HEK293T (cell line): ENCODE results near the gene CAPS.
A peak's percentile ranks its signal among the peaks of the same experiment; 100 is the strongest.

Experiments used
- CTCF ChIA-PET: fragments of 350-600 bp; formaldehyde crosslinking; extraction: SDS; loops from one replicate; lab custom pipeline; 2021; ENCODE audit warnings: antibody characterized with exemption, inconsistent platforms; lab: Yijun Ruan, JAX
- POLR2A ChIA-PET: fragments of 350-600 bp; formaldehyde crosslinking; extraction: SDS; loops from one replicate; lab custom pipeline; 2020; ENCODE audit warnings: antibody characterized with exemption, inconsistent platforms; lab: Yijun Ruan, JAX
- DNase-seq: peaks from one replicate; pipeline ENCODE4 v3.0.0; 2012; ENCODE audit warnings: mixed read lengths; ENCODE audit errors: extremely low spot score
- ARNT ChIP-seq: fragments of 450-650 bp; IDR thresholded peaks from 2 replicates; pipeline ENCODE4 v1.6.1; 2017; ENCODE audit warnings: mild to moderate bottlenecking
- BHLHE40 ChIP-seq: fragments of 450-650 bp; IDR thresholded peaks from 2 replicates; pipeline ENCODE4 v1.6.1; 2016; ENCODE audit warnings: mild to moderate bottlenecking, moderate library complexity, borderline replicate concordance
- CTBP1 ChIP-seq: fragments of 450-650 bp; IDR thresholded peaks from 2 replicates; pipeline ENCODE4 v1.6.1; 2016; ENCODE audit warnings: borderline replicate concordance
- ELF4 ChIP-seq: fragments of 450-650 bp; IDR thresholded peaks from 2 replicates; pipeline ENCODE4 v1.6.1; 2017; ENCODE audit warnings: antibody characterized with exemption
- FOXA1 ChIP-seq: fragments of 450-650 bp; IDR thresholded peaks from 2 replicates; pipeline ENCODE4 v1.6.1; 2016; ENCODE audit warnings: mild to moderate bottlenecking
- FOXK2 ChIP-seq: fragments of 450-650 bp; IDR thresholded peaks from 2 replicates; pipeline ENCODE4 v1.6.1; 2016; ENCODE audit warnings: mild to moderate bottlenecking
- FOXM1 ChIP-seq: fragments of 450-650 bp; IDR thresholded peaks from 2 replicates; pipeline ENCODE4 v1.6.1; 2017; ENCODE audit warnings: mild to moderate bottlenecking, borderline replicate concordance
- HDGF ChIP-seq: fragments of 450-650 bp; IDR thresholded peaks from 2 replicates; pipeline ENCODE4 v1.6.1; 2017; ENCODE audit warnings: antibody characterized with exemption, borderline replicate concordance
- L3MBTL2 ChIP-seq: fragments of 450-650 bp; conservative IDR thresholded peaks from 2 replicates; pipeline ENCODE4 v1.6.1; 2016; ENCODE audit warnings: mild to moderate bottlenecking
- LEF1 ChIP-seq: fragments of 450-650 bp; IDR thresholded peaks from 2 replicates; pipeline ENCODE4 v1.6.1; 2017; ENCODE audit warnings: mild to moderate bottlenecking, borderline replicate concordance
- NFRKB ChIP-seq: fragments of 450-650 bp; IDR thresholded peaks from 2 replicates; pipeline ENCODE4 v1.6.1; 2016; ENCODE audit warnings: mild to moderate bottlenecking, moderate library complexity
- SP1 ChIP-seq: fragments of 450-650 bp; IDR thresholded peaks from 2 replicates; pipeline ENCODE4 v1.6.1; 2017
- SUZ12 ChIP-seq: fragments of 450-650 bp; IDR thresholded peaks from 2 replicates; pipeline ENCODE4 v1.6.1; 2016; ENCODE audit warnings: mild to moderate bottlenecking
- TARDBP ChIP-seq: fragments of 450-650 bp; IDR thresholded peaks from 2 replicates; pipeline ENCODE4 v1.6.1; 2016
- ZNF384 ChIP-seq: fragments of 450-650 bp; IDR thresholded peaks from 2 replicates; pipeline ENCODE4 v1.6.1; 2016
- TF ChIP-seq, protein P1 (sequence below): fragments of 450-650 bp; IDR thresholded peaks from 2 replicates; pipeline ENCODE4 v1.6.1; 2016

The CAPS gene

GRCh38 chr19:5899728-5900526 is 14.1 kb upstream of the CAPS start:
- ChIA-PET POLR2A (no interaction called here), CTCF (interaction anchor here (0.7 to 1.0 kb wide), 2 partner anchors 68 to 592 kb away, joined by 3 read pairs; no protein-coding TSS in a partner anchor)
- no peak for DNase-seq

GRCh38 chr19:5900976-5901375 is 13.1 kb upstream of the CAPS start:
- CTCF ChIA-PET: interaction anchor here (1.0 kb wide), 1 partner anchor 67 kb away, joined by 3 read pairs; no protein-coding TSS in a partner anchor
- DNase-seq: no peak
- POLR2A ChIA-PET: no interaction called here
- TF ChIP-seq HDGF: no peak
- TF ChIP-seq FOXK2: no peak
- TF ChIP-seq L3MBTL2: no peak
- TF ChIP-seq NFRKB: no peak
- TF ChIP-seq FOXM1: no peak
- TF ChIP-seq FOXA1: no peak
- no peak for TF ChIP-seq SUZ12
- TF ChIP-seq ARNT: no peak

More at GRCh38 chr19:5899728-5900526, 14.1 kb upstream of the CAPS start:
- TF ChIP-seq HDGF (no peak), ARNT (no peak), SUZ12 (no peak), ELF4 (no peak), CTBP1 (no peak), SP1 (no peak), FOXK2 (no peak), FOXM1 (no peak)
- TF ChIP-seq, protein P1, sequence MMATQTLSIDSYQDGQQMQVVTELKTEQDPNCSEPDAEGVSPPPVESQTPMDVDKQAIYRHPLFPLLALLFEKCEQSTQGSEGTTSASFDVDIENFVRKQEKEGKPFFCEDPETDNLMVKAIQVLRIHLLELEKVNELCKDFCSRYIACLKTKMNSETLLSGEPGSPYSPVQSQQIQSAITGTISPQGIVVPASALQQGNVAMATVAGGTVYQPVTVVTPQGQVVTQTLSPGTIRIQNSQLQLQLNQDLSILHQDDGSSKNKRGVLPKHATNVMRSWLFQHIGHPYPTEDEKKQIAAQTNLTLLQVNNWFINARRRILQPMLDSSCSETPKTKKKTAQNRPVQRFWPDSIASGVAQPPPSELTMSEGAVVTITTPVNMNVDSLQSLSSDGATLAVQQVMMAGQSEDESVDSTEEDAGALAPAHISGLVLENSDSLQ: no peak

DNA sequence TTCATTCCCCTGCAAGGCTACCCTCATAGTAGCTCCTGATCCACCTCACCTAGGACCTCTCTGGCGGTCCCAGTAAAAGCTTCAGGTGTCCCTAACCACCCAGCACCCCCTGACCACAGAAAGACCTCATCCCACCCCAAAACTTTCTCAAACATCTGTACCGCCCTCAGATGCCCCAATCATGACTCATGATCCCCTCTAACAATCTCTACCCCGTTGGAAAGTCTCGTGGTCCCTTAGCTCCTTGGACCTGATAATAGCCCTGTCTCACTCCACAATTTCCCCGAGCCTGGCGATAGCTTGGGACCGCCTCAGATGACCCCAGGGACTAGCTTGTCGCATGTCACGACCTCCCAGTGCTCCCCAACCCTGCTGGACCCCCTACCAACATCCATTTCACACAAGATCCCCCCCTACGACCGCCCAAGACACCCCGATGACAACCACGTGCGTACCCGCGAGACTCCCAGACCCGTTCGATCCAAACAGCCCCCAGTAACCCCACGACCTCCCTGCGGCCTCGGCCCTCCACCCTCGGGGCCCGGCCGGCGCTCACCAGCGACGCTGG is 10.9 kb upstream of the CAPS start:
- no peak for TF ChIP-seq TARDBP
- TF ChIP-seq SP1: no peak
- TF ChIP-seq CTBP1: no peak
- no peak for TF ChIP-seq ARNT
- TF ChIP-seq ELF4: no peak
- TF ChIP-seq FOXA1: no peak
- TF ChIP-seq FOXM1: no peak
- no peak for TF ChIP-seq SUZ12
- TF ChIP-seq, protein P1: no peak
- TF ChIP-seq ZNF384: no peak; the same call in 1 of the 2 replicates
- no peak for TF ChIP-seq FOXK2
- no peak for TF ChIP-seq HDGF
- no peak for TF ChIP-seq LEF1
- no peak for TF ChIP-seq NFRKB
- no peak for TF ChIP-seq L3MBTL2
- no peak for TF ChIP-seq BHLHE40
- ChIA-PET POLR2A (interaction anchor here (0.9 to 2.9 kb wide), 15 partner anchors 10 to 185 kb away, joined by 3 to 32 read pairs (median 5); partner anchors contain the start of genes CAPS, DUS3L and NRTN), CTCF (interaction anchor here (1.8 to 2.0 kb wide), 2 partner anchors 99 to 119 kb away, joined by 5 to 9 read pairs; no protein-coding TSS in a partner anchor)
- no peak for DNase-seq

GRCh38 chr19:5903624-5904351 is 10.3 kb upstream of the CAPS start, which contains the start of gene NDUFA11:
Gene NDUFA11 (minus strand): TSS chr19:5903790. CDS start chr19:5903708, 82 bp downstream.
- TF ChIP-seq TARDBP: no peak
- peak; percentile 43; the same call in 1 of the 2 replicates for TF ChIP-seq ELF4
- TF ChIP-seq CTBP1: no peak
- TF ChIP-seq SP1: peak; percentile 48; the same call in 1 of the 2 replicates
- TF ChIP-seq FOXA1: no peak
- peak; percentile 95 for TF ChIP-seq L3MBTL2
- TF ChIP-seq BHLHE40: no peak
- no peak for TF ChIP-seq SUZ12
- TF ChIP-seq, protein P1: no peak
- no peak for TF ChIP-seq ARNT
- no peak for TF ChIP-seq NFRKB
- TF ChIP-seq ZNF384: no peak; the same call in 1 of the 2 replicates
- no peak for TF ChIP-seq LEF1
- TF ChIP-seq FOXM1: no peak
- no peak for TF ChIP-seq FOXK2
- TF ChIP-seq HDGF: 0 out of 2 replicates have a peak, but pooled peaks have one; percentile 25
- ChIA-PET CTCF (interaction anchor here (0.6 to 1.8 kb wide), 5 partner anchors 12 to 127 kb away, joined by 3 to 8 read pairs (median 3); no protein-coding TSS in a partner anchor), POLR2A (interaction anchor here (0.6 to 2.9 kb wide), 19 partner anchors 11 to 217 kb away, joined by 3 to 32 read pairs (median 4); partner anchors contain the start of genes CAPS, CATSPERD, DUS3L and LONP1)
- DNase-seq: peak; percentile 92
